Peyer's patch (tissue), 4 donors: Measurements from ENCODE around the gene VAV3.

Source experiments
- CTCF ChIP-seq, 6 experiments: fragments of 450-650 bp in 4 of 6; fragments of 200-600 bp in 2 of 6; sonication (generic) in 1 of 6; IDR thresholded peaks; one replicate each; pipeline ENCODE4 v1.5.1; 2017 to 2019; ENCODE audit warnings: antibody characterized with exemption in 6 of 6, mild to moderate bottlenecking in 3 of 6, moderate library complexity in 1 of 6
- POLR2A ChIP-seq, 2 donors: fragments of 450-650 bp; IDR thresholded peaks; one replicate each; pipeline ENCODE4 v1.5.1; 2017; ENCODE audit warnings: antibody characterized with exemption in 2 of 2, mild to moderate bottlenecking in 2 of 2, moderate library complexity in 2 of 2

DNA sequence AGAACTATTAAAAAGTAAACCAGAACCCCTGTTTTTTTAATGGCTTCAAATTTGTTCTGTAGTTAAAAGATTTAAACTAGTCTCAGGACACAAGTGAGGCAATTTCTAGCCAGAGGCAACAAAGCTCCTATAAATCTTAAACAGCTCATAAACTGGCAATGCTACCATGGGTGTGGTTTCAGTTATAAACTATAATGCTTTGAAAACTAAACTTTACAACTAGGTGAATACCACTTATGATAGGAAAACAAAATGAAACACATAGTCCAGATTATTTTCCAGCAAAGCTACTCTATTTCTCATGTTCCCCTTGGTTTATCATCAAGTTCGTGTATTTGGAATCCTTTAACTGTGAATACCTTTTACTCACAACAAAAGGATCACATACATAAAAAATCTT, 282.5 kb downstream of the VAV3 start:
- TF ChIP-seq CTCF (IDR thresholded peaks at IDR 0.05) (no peak), POLR2A (IDR thresholded peaks at IDR 0.05) (no peak)
